Epithelial cell of proximal tubule (primary cell): ENCODE data around the gene KLHL3. TPM values are rescaled to one million over a fixed set of nuclear protein-coding genes. Genes with fewer than 3 reads are reported as not detected.

ENCODE experiments used
- DNase-seq: peaks from one replicate; pipeline ENCODE4 v3.0.0-alpha.2; 2011; ENCODE audit warnings: low read depth
- H3K4me3 ChIP-seq: 2 replicates; pipeline ENCODE4 v1.5.1; 2011; ENCODE audit warnings: low read depth, mild to moderate bottlenecking, low read length
- CTCF ChIP-seq: conservative IDR thresholded peaks from 2 replicates; pipeline ENCODE4 v1.5.1; 2012; ENCODE audit warnings: low read depth, mild to moderate bottlenecking, low read length
- total RNA-seq: library from RNA; depleted of rRNA; stranded (reverse); fragments of >200 nt; gene quantifications from 2 replicates; pipeline ENCODE4 v1.2.3, GENCODE V29; 2015

The KLHL3 gene
- total RNA-seq, 1 donor from 2014 or later: 1.1 TPM

- H3K4me3 ChIP-seq: no peak overlapping the region
- TF ChIP-seq CTCF: no peak
- DNase-seq: no peak
Measured at GRCh38 chr5:137712139-137712667, 23.7 kb downstream of the KLHL3 start.

- no peak for DNase-seq
- H3K4me3 ChIP-seq: no peak overlapping the region
- no peak for TF ChIP-seq CTCF
Measured at GRCh38 chr5:137710086-137710485, 25.8 kb downstream of the KLHL3 start.

- TF ChIP-seq CTCF: no peak
- DNase-seq: no peak
- no peak overlapping the region for H3K4me3 ChIP-seq
Measured at GRCh38 chr5:137708796-137709559, 26.9 kb downstream of the KLHL3 start.

- DNase-seq: no peak
- H3K4me3 ChIP-seq: no peak overlapping the region
- TF ChIP-seq CTCF: no peak
Measured at GRCh38 chr5:137708062-137708461, 27.8 kb downstream of the KLHL3 start.

- no peak for TF ChIP-seq CTCF
- H3K4me3 ChIP-seq: no peak overlapping the region
- DNase-seq: no peak
Measured at GRCh38 chr5:137706841-137707240, 29.0 kb downstream of the KLHL3 start.

GRCh38 chr5:137705106-137705505, 30.8 kb downstream of the KLHL3 start:
- H3K4me3 ChIP-seq: no peak overlapping the region
- DNase-seq: no peak
- TF ChIP-seq CTCF: no peak

GRCh38 chr5:137703565-137703964, 32.3 kb downstream of the KLHL3 start:
- no peak for TF ChIP-seq CTCF
- H3K4me3 ChIP-seq: no peak overlapping the region
- no peak for DNase-seq
